Measurements from ENCODE around the gene C13orf46.
"Not testable (repeated sequence)": the region's sequence is repeated elsewhere in the genome, so short reads cannot be mapped to it uniquely, and the experiment has no call there.

C13orf46 gene

DNA sequence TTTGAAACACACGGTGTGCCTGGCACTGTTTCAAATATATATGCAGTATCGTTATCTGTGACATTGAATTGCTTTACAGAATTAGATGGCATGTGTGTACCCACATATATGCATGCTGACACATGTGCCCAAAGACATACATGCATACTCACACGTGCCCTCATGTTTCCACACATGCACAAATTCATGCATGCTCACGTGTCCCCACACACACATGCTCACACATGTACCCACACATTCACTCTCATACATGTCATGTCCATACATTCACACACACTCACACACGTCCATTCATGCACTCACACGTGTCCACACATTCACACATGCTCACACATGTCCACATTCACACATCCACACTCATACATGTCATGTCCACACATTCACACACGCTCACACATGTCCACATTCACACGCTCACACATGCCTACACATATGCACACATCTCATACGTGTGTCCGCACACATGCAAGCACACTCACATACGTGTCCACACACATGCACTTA lies 17.9 kb upstream of the C13orf46 start:
- no peak for DNase-seq

DNA sequence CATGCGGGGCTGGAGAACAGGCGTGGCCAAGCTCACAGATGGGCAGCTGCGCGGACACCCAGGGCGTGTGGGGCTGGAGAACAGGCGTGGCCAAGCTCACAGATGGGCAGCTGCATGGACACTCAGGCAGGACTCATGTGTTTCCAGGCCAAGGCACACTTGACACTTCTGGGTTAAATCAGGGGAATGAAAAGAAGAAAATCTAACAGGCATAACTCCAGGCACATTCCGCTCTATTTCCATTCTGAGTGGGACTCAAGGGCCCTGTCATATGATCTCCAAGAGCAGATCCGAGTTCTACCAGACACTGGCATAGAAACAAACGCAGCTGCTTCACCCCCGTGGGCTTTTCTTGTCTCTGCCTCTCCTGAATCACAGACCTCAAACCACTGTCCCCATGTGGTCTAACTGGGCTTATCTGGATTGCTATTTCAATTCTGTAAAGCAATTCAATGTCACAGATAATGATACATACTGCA lies 17.4 kb upstream of the C13orf46 start:
- DNase-seq = no peak

DNA sequence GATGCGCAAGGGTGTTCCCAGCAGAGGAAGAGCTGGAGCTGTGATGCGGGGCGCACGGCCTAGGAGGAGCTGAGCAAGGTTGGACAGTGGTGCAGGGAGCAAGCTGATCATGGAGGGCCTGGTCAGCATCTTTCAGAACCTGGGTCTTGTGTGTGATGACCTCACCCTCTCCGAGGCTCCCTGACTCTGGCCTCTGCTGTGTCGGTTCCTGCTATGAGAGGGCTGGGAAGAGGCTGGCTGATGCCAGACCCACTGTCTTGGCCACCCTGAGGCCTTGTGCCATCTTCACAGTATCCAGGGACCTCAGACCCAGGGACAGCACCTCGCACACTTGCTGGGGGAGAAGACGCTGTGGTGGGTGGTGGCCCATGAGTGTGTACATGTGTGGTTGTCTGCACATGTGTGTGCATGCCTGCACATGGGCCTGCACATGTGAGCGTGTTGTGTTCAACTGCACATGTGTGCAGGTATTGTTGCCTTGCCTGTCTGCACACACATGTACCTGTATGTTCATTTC lies 16.5 kb upstream of the C13orf46 start:
- no peak for DNase-seq

DNA sequence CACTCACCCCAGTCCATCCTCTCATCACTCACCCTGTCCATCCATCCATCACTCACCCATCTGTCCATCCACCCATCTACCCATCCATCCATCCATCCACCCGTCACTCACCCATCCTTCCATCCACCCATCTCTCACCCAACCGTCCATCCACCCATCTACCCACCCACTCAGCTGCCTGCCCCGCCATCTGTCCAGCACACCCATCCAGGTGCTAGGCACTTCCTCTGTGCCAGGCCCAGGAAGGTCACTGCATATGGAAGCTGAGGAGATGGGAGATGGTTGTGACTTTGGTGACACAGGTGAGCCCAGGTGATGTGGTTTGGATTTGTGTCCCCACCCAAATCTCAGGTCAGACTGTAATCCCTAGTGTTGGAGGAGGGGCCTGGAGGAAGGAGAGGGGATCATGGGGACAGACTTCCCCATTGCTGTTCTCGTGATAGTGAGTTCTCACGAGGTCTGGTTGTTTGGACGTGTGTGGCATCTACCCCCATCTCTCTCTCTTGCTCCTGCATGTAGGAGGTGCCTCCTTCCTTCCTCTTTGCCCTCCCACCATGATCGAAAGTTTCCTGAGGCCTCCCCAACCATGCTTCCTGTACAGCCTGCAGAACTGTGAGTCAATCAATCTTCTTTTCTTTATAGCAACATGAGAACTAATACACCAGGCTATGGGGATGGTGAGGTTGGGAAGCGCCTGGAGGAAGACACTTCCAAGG lies 15.9 kb upstream of the C13orf46 start:
- no peak for DNase-seq

DNA sequence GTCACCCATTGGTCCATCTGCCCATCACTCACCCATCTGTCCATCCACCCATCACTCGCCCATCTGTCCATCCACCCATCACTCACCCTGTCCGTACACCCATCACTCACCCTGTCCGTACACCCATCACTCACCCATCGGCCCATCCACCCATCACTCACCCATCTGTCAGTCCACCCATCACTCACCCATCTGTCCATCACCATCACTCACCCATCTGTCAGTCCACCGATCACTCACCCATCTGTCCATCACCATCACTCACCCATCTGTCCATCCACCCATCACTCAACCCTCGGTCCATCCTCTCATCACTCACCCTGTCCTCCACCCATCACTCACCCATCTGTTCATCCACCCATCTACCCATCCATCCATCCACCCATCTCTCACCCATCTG lies 15.0 kb upstream of the C13orf46 start:
- DNase-seq = not testable (repeated sequence)

DNA sequence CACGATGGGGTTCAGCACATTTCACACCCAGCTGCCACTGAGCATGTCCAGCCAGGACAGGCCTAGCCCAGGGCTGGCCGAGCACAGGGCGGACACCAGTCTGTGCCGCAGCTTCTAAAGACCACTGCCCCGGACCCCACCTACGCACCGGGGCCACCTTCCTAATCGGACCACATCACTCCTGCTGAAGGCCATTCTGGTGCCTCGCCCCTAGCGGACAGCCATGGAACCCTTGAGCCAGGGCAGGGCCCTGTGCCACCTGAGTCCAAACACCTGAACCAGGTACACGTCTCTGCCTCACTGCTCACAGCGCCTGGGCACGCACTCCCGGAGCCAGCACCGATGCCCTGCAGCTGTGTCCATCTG lies 8.4 kb upstream of the C13orf46 start:
- DNase-seq = no peak

DNA sequence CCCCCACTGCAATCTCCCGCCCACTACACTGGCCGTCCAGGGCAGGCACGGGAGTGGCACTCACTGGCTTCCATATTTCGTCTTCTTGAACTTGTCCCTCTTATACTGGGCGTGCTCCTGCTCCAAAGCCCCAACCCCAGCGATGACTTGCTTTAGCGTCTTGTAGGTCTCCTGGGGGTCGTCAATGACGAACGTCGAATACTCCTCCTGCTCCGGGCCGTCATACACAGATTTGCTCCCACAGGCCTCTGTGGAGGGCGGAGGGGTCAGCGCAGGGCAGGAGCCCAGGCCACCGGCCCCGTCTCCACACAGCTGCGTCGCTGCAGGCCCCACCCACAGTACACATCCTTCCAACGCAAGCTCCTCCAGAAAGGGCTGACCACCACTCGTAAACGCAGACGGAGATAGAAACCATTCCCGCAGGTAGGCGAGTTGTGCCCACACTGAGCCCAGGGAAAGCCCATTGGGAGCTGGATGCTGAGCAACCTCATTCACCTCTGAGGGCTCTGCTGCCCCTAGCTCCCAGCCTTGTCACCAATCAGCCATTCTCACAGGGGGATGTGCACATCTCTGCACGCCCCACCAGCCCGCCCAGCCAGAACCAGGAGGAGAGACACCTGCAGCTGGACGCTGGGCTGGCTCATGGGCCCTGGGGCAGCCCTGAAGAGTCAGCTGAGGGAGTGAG lies 7.9 kb upstream of the C13orf46 start:
- no peak for DNase-seq

DNA sequence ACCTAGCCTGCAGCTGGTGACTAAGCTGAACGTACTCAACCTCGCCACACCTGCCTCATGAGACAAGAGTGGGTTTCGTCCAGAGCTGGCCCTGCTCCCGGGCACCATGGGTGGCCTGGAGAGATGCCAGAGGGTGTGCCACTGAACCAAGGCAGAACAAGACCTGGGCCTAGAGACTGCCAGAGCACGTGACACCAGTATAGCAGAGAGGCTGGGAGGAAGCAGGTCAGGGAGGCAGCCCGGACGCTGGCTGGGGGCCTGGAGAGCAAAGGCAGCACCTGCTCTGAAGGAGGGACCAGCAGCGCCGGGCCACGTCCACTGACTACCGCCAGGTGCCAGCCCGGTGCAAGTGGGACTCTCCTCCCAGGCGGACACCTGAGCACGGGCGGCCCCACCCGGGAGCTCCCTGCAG lies 7.3 kb upstream of the C13orf46 start:
- DNase-seq = no peak

DNA sequence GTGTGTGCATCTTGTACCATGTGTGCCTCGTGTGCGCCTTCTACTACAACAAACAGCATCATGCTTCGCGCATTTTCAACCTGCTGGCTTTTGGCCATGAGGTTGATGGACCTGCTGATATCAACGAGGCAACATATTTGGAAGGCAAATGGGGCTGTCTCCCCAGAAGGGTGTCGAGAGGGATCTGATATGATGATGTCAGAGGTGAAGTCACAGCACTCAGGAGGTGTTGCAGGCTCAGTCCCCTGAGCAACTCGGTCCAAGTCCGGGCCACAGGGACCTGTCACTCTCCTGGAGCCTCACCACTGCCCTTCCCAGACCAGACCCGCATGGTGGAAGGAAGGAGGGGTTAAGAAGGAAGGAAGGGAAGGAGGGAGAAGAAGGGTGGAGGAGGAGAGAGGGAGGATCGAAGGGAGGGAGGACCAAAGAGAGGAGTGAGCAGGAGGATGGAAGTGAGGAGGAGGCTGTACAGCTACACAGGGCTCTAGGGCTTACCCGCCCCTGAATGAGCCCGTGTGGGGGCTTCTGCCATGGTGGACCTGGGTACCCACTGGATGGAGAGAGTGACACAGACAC lies 6.7 kb upstream of the C13orf46 start:
- DNase-seq = no peak

DNA sequence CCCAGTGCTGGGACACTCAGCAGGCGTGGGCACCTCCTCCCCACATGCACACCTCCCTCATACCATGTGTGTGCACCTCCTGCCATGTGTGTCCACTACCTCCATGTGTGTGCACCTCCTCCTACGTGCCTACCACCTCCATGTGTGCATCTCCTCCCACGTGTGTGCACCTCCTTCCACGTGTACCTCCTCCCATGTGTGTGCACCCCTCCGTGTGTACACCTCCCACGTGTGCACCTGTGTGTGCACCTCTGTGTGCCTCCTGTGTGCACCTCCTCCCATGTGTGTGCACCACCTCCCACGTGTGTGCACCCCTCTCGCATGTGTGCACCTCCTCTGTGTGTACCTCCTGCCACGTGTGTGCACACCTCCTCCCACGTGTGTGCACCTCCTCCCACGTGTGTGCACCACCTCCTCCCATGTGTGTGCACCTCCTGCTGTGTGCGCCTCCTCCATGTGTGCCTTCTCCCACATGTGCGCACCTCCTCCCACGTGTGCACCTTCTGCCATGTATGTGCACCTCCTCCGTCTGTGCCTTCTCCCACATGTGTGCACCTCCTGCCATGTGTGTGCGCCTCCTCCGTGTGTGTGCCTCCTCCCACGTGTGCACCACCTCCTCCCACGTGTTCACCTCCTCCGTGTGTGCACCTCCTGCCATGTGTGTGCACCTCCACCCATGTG lies 6.1 kb upstream of the C13orf46 start:
- DNase-seq = no peak

DNA sequence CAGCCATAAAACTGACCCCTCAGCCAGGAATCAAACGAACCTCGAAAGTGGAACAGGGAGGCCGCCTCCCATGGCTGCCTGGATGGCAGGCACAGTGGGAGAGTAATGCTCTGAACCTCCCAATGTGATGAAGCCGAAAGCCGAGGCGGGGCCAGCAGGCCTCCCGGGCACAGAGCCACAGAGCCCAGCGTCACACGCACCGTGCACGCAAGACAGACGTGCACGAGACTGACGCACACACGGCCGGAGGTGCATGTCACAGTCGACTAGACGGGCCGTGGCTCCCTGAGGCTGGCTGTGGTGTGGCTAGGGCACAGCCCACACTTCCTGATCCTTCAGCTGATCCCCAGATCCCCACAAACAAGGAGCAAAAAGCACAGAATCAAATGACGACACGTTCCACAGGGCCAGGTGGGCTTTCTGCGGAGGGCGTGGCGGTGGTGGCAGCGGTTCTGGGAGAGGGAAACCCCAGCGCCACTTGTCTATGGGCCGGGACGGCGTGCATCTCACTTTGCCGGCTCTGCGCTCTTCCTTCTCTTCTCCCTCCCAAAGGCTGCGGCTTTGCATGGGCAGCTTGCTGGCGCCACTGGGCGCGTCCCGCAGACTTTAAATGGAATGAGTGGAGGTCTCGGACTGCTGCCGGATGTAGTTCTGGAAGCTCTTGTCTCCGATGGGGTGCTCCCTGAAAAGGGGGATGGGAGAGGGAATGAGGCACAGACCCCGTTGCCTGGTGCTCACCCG lies 5.0 kb upstream of the C13orf46 start:
- DNase-seq = no peak

DNA sequence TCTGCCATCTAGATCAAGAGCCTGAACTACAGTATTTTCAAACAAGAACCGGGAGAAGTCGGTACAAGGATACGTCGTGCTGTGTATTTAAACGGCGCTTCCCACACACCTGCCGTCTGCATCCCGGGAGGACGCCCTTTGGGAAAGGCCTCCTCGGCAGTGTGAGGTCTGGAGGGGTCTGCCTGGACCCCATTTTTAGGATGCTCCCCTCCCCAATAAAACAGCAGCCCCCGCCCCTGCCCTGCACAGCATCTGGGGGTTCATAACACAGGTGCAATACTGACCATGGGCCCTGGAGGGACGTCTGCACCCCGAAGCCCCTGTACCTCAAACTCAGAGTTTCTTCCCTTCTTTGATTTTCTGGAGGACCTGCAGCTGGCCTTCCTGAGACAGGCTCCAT lies 4.1 kb upstream of the C13orf46 start:
- DNase-seq = no peak

DNA sequence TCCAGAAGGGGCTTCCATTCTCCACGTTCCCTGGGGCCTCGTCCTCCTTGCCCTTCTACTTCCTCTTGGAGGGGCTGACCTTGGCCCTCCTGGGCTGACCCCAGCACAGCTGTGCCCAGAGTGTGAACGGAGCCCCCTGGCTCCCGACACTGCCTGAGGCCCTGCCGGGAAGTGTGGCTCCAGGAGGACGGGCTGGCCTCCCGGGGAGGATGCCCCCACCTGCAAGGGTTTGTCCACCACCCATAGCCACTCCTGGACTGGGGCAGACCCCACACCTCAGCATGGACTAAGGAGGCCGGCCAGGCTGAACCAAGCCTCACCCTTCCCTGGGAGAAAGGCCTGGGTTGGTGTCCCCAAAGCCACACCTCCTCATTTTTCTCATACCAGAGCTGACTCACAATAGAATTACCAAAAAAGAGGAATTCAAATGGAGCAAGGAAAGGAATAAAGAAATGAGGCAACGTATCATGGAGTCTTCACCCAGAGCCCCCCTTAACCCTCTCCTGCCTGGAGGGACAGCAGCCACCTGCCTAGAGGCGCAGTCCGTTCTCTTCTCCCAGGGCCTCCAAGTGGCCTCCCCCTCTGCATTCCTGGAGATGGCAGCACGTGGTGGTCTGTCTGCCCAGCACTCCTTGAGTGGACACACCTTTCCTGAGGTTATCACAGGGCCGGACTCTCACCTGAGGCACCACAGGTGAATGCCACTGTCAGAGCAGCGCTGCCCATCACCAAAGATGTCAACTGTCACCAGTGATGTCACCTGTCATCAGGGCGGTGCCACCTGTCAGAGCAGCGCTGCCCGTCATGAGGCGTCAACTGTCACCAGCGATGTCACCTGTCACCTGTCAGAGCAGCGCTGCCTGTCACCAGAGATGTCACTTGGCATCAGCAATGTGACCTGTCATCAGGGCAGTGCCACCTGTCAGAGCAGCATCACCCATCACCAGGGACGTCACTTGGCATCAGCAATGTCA lies 3.1 kb upstream of the C13orf46 start:
- DNase-seq = no peak

DNA sequence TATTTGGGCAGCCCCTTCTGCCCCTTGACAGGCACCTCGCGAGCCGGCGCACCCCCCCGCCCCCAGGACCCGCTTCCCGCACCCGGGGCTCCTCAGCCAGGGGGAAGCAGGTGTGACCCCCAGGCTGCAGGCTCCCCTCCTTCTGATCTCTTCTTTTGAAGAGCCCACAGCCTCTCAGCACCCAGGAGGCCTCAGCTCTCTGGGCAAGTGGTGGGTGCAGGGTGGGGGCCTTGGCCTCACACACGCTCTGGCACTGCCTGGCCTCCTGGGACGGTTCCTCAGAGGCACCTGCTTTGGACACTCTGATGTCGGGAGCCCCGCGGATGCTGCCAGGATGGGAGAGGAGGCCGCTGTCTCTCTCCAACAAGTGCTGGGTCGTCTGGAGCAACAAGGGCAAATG lies 1.5 kb upstream of the C13orf46 start:
- DNase-seq = no peak

DNA sequence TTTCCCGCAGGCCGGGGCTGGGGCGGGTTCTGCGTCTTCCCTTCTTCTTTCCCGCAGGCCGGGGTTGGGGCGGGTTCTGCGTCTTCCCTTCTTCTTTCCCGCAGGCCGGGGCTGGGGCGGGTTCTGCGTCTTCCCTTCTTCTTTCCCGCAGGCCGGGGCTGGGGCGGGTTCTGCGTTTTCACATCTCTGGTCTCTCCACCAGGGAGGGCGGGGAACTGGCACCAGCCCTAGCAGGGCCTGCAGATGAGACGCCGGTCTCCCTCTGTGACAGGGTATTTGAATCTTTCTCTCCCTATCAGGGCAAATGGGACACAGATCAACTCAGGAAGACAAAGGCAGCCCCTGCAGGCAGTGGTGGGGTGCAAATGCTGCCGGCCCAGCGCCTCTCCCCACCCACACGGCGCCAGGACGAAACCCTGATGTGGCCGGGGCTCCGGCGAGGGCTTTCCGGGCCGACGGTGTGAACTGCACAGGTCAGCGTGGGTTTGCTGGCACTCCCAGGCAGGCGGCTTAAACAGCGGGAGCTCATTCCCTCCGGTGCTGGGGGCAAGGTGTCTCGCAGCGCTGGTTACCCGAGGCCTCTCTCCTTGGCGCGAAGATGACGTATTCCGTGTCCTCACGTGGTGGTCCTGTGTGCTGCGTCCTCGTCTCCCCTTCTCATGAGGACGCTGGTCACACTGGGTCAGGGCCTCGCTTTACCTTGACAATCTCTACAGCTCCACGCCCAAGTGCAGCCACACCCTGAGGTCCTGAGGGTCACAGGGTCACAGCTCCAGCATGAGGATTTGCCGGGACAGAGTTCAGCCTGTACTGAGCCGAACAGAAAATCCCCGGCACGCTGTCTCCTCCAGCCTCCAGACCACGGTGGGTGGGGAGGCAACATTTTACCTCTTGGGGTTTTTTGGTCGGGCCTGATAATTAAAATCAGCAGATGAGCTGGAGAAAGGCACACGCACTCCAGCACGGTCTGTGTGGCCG lies 717 bp upstream of the C13orf46 start:
- DNase-seq = no peak

DNA sequence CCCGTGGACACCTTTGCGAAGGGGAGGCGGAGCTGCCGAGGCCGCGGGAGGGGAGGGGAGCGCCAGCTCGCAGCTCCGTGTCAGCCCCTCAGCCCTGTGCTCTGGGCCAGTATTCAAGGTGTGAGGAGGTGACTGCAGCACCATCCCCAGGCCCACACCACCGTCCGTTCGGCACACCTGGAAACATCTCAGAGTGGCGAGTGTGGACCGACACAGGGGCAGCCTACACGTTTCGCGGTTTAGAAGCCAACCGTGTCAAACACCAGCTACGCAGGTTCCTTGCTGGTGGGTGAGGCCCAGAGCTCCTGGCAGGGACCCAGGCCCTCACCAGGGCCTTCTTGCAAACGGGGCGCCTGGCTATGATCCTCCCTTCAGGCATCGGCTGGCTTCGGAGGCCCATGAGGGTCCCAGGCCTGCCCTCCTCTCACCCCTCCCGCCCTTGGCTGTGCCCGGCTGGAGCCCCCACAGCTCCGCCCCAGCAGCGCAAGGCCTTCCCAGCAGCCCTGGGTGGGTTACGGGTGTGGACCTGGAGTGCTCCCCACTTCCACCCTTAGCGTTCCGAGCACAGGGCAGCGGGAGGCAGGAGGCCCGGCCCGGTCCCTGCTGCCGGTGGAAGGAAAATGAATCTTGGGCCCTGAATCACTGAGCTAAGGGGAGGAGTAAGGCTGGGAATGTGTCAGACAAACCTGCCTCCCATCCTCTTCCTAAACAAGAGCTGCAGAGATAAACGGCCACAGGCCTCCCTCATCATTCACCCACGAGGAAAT lies 1.2 kb downstream of the C13orf46 start:
- no peak for DNase-seq

DNA sequence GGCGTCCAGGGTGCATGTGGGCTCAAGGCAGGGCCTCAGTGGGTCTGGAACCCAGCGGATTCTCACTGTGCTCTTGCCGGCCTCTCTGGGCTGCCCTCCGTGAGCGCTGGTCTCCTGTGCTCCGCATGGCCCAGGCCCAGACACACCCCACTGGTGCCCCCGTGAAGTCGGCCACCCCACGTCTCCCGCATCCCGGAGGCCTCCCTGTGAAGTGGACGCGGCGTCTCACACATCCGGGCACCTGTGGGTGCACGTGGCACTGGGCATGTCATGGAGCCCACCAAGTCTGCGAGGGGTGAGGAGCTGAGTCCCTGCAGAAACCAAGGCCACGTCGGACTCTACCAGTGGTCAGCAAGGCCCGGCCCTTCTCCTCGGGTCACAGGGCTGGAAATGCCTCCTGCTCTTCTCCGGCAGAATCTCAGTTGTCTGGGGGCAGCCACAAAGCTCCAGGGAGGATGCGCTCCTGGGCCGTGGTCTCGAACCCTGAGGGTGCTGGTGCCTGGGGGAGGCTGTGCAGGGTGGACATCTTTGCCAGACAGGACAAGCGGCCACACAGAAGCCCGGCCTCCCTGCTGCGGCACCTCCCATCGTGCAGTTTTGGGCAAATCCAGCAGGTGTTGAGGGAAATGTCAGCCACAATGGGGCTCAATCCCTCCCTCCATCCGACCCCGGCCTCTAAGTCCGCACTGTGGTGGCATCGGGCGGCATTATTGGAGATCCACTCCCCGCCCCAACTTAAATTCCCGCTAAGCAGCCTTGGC lies 2.2 kb downstream of the C13orf46 start:
- DNase-seq = no peak

DNA sequence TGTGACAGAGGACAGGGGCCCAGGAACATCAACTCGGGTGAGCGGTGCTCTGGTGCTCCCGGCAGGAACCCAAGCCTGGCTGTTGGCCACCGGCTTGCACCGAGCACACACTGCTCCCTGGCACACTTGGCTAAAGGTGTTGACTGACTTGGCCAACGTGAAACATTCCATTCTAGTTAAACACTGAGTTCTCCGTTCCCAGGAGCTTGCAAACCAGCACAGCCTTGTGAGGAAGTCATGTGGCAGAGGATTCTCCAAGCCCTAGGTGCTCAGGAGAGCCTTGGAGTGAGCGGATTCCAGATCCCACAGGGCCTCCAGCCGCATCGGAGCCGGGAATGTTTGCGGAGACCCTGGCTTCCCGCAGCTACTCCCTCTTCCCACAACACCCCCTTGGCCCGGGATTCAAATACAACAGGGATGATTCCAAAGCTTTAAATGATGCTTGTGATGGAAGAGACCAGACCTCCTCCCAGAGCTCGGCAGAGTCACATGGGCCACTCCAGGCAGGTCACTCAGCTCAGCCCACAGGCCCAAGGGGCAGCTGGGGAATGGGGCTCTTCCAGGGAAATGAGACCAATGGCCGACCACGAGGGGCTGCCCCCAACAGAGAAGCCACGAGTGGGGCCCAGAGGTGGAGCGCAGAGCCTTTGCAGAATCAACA lies 2.9 kb downstream of the C13orf46 start:
- no peak for DNase-seq
